CD14-positive monocyte (primary cell): ENCODE results near the gene TTC31. TPM values are rescaled to one million over a fixed set of nuclear protein-coding genes. Genes with fewer than 3 reads are reported as not detected.

Experiments used
- DNase-seq, 3 donors: peaks; one replicate each; pipeline ENCODE4 v3.0.0-alpha.2; 2011 to 2022
- H2AFZ ChIP-seq: 2 replicates; pipeline ENCODE4 v1.6.0; 2012; ENCODE audit warnings: mild to moderate bottlenecking, low read depth, low read length, inconsistent platforms; ENCODE audit not compliant: insufficient read depth, poor library complexity, severe bottlenecking
- H3K27ac ChIP-seq, 2 donors: 1 replicate in 1 of 2; 2 replicates in 1 of 2; pipeline ENCODE4 v1.5.1; 2012 to 2013; ENCODE audit warnings: low read length in 2 of 2, control low read depth in 1 of 2, inconsistent platforms in 1 of 2, low read depth in 1 of 2, mild to moderate bottlenecking in 1 of 2
- H3K27me3 ChIP-seq, 2 donors: one replicate each; pipeline versions ENCODE4 v1.6.0 to v1.6.1; 2011 to 2013; ENCODE audit warnings: low read length in 2 of 2; ENCODE audit not compliant: control insufficient read depth in 2 of 2, insufficient read depth in 2 of 2
- H3K36me3 ChIP-seq, 2 donors: replicated peaks in 1 of 2; 1 replicate in 1 of 2; 2 replicates in 1 of 2; pipeline versions ENCODE4 v1.5.1 to v1.6.1; 2012 to 2013; ENCODE audit warnings: low read length in 2 of 2, control low read depth in 1 of 2, inconsistent platforms in 1 of 2, mild to moderate bottlenecking in 1 of 2; ENCODE audit not compliant: insufficient read depth in 2 of 2, control insufficient read depth in 1 of 2
- H3K4me1 ChIP-seq, 2 donors: 1 replicate in 1 of 2; 2 replicates in 1 of 2; pipeline versions ENCODE4 v1.5.1 to v1.6.1; 2012 to 2013; ENCODE audit warnings: low read length in 2 of 2, control low read depth in 1 of 2, inconsistent platforms in 1 of 2, mild to moderate bottlenecking in 1 of 2, moderate library complexity in 1 of 2; ENCODE audit not compliant: insufficient read depth in 2 of 2, control insufficient read depth in 1 of 2
- H3K4me2 ChIP-seq: replicated peaks from 2 replicates; pipeline ENCODE3; 2012; ENCODE audit warnings: low read length, moderate library complexity, mild to moderate bottlenecking; ENCODE audit not compliant: poor library complexity, severe bottlenecking; ENCODE audit errors: extremely low read depth
- H3K4me3 ChIP-seq, 3 experiments: fragments of 200-600 bp in 1 of 3; sonication (generic) in 1 of 3; replicated peaks in 1 of 3; 1 replicate in 2 of 3; 2 replicates in 1 of 3; pipeline ENCODE4 v1.5.1; 2011 to 2013; ENCODE audit warnings: low read length in 3 of 3, mild to moderate bottlenecking in 3 of 3, control low read depth in 2 of 3, low read depth in 2 of 3, inconsistent platforms in 1 of 3, moderate library complexity in 1 of 3
- H3K79me2 ChIP-seq: 2 replicates; pipeline ENCODE4 v1.6.0; 2012; ENCODE audit warnings: mild to moderate bottlenecking, control low read depth, inconsistent platforms, low read length, moderate library complexity; ENCODE audit not compliant: insufficient read depth
- H3K9ac ChIP-seq: 2 replicates; pipeline ENCODE4 v1.6.0; 2017; ENCODE audit warnings: low read length, mild to moderate bottlenecking; ENCODE audit not compliant: insufficient read depth, poor library complexity, severe bottlenecking
- H3K9me3 ChIP-seq, 2 donors: replicated peaks in 1 of 2; 1 replicate in 1 of 2; 2 replicates in 1 of 2; pipeline versions ENCODE4 v1.5.1 to v1.6.1; 2012 to 2013; ENCODE audit warnings: low read length in 2 of 2, control low read depth in 1 of 2; ENCODE audit not compliant: control insufficient read depth in 1 of 2, insufficient read depth in 1 of 2
- H4K20me1 ChIP-seq: 2 replicates; pipeline ENCODE4 v1.6.0; 2012; ENCODE audit warnings: mild to moderate bottlenecking, low read length, control low read depth, moderate library complexity; ENCODE audit not compliant: insufficient read depth
- H3K27ac Mint-ChIP-seq, 7 donors: one replicate each; pipeline ENCODE4 v1.8.0; 2020; ENCODE audit warnings: mild to moderate bottlenecking in 7 of 7, mixed read lengths in 7 of 7, moderate library complexity in 6 of 7, inconsistent platforms in 2 of 7
- H3K27me3 Mint-ChIP-seq, 3 donors: one replicate each; pipeline ENCODE4 v1.8.0; 2021 to 2022; ENCODE audit warnings: low read depth in 3 of 3, mild to moderate bottlenecking in 3 of 3, mixed read lengths in 3 of 3, moderate library complexity in 3 of 3, inconsistent platforms in 1 of 3
- H3K36me3 Mint-ChIP-seq, 2 donors: one replicate each; pipeline ENCODE4 v1.8.0; 2020; ENCODE audit warnings: mixed read lengths in 2 of 2, inconsistent platforms in 1 of 2, mild to moderate bottlenecking in 1 of 2
- H3K4me1 Mint-ChIP-seq: one replicate; pipeline ENCODE4 v1.8.0; 2020; ENCODE audit warnings: mild to moderate bottlenecking, mixed read lengths
- H3K4me3 Mint-ChIP-seq, 2 donors: one replicate each; pipeline ENCODE4 v1.8.0; 2020; ENCODE audit warnings: mild to moderate bottlenecking in 2 of 2, mixed read lengths in 2 of 2, moderate library complexity in 1 of 2
- H3K9me3 Mint-ChIP-seq, 7 donors: one replicate each; pipeline ENCODE4 v1.8.0; 2020 to 2022; ENCODE audit warnings: mixed read lengths in 7 of 7, mild to moderate bottlenecking in 6 of 7, moderate library complexity in 6 of 7, inconsistent platforms in 2 of 7
- CTCF ChIP-seq: fragments of 200-600 bp; IDR thresholded peaks from one replicate; pipeline ENCODE4 v1.8.0; 2022; ENCODE audit warnings: antibody characterized with exemption, mild to moderate bottlenecking
- WGBS: methylation state at CpG from one replicate; pipeline ENCODE4 v1.1.5; 2013; ENCODE audit warnings: missing lambda C conversion rate; ENCODE audit not compliant: insufficient coverage; 5-methylcytosine and 5-hydroxymethylcytosine counted together
- intact Hi-C, 2 donors: fragments of 100-400 bp; cut with micrococcal nuclease; formaldehyde crosslinking; loops; one replicate each; pipeline versions ENCODE4 v1.15.0 to v1.15.1; 2023
- polyA plus RNA-seq, 3 donors: library from polyadenylated mRNA; depleted of rRNA in 1 of 3; unstranded in 2 of 3; stranded (reverse) in 1 of 3; fragments of 300-500 nt in 2 of 3; fragments of >200 nt in 1 of 3; fragmentation: Illumina TruSeq in 2 of 3; gene quantifications; 1 replicate in 2 of 3; 2 replicates in 1 of 3; pipeline ENCODE4 v1.2.3, GENCODE V29; 2012 to 2021

The TTC31 gene
- polyA plus RNA-seq, 3 donors = 19.6 to 46.5 (median 21.3) TPM

GRCh38 chr2:74536166-74536950, 53.5 kb downstream of the TTC31 start:
- H3K4me3 Mint-ChIP-seq = no peak overlapping the region
- H3K9me3 Mint-ChIP-seq = no peaks in the 10 kb centered on the region
- Histone ChIP-seq H3K9me3 (no peaks in the 10 kb centered on the region), H3K79me2 (no peaks in the 10 kb centered on the region), H3K4me2 (no peak overlapping the region), H3K4me3 (no peak overlapping the region), H4K20me1 (no peaks in the 10 kb centered on the region), H3K27ac (no peak overlapping the region), H3K36me3 (peaks cover 9 to 18% of the 10 kb centered on the region in 2 donors), H3K27me3 (no peaks in the 10 kb centered on the region), H2AFZ (no peak overlapping the region), H3K4me1 (peaks cover 8 to 15% of the 10 kb centered on the region in 2 donors), H3K9ac (no peak overlapping the region)
- 92% methylated on average over 18 of the region's 23 CpGs for WGBS
- H3K4me1 Mint-ChIP-seq = peaks cover 18% of the 10 kb centered on the region
- TF ChIP-seq CTCF = no peak
- H3K27ac Mint-ChIP-seq = no peak overlapping the region
- H3K27me3 Mint-ChIP-seq = peaks cover 2 to 5% (median 4%) of the 10 kb centered on the region in 3 donors
- DNase-seq = no peak
- H3K36me3 Mint-ChIP-seq = peaks cover 19 to 21% of the 10 kb centered on the region in 2 donors
- intact Hi-C loops = loop anchor here in 1 of 2 donors (10.0 kb wide), 1 partner anchor 48 kb away; no protein-coding TSS in a partner anchor

DNA sequence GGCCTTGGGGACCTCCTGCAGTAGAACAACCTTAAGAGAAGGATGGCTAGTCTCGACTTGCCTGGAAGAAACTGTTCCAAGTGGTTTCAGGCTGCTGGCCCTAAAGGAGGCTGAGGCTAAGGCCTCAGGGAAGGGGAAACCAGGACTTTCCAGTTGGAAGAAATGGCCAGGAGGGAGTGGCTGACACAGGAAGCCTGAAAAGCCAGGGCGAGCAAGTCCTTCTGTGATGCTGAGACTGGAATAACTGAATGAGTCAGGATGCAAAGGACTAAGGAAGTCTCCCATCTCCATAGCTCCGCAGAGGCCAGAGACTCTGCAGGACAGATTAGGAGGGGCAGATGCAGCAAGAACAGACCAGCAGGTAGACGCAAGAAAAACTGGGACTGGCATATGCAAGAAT, 54.3 kb downstream of the TTC31 start:
- TF ChIP-seq CTCF = no peak
- 97% methylated on average over 3 of the region's 4 CpGs for WGBS

More for the DNA sequence above, 54.3 kb downstream of the TTC31 start:
- no peak overlapping the region for H2AFZ ChIP-seq
- peaks cover 12% of the 10 kb centered on the region for H3K4me1 Mint-ChIP-seq
- H4K20me1 ChIP-seq = no peaks in the 10 kb centered on the region
- no peaks in the 10 kb centered on the region for H3K27me3 ChIP-seq
- no peak overlapping the region for H3K4me3 Mint-ChIP-seq
- H3K9me3 Mint-ChIP-seq = no peaks in the 10 kb centered on the region
- peaks cover 2 to 5% (median 4%) of the 10 kb centered on the region in 3 donors for H3K27me3 Mint-ChIP-seq
- no peaks in the 10 kb centered on the region for H3K9me3 ChIP-seq
- peaks cover 6 to 10% of the 10 kb centered on the region in 2 donors for H3K4me1 ChIP-seq
- H3K27ac ChIP-seq = no peak overlapping the region
- no peak overlapping the region for H3K9ac ChIP-seq
- DNase-seq = no peak
- H3K4me3 ChIP-seq = no peak overlapping the region
- intact Hi-C loops = loop anchor here in 1 of 2 donors (10.0 kb wide), 1 partner anchor 48 kb away; no protein-coding TSS in a partner anchor
- H3K36me3 ChIP-seq = peaks cover 9 to 18% of the 10 kb centered on the region in 2 donors
- no peak overlapping the region for H3K27ac Mint-ChIP-seq
- H3K79me2 ChIP-seq = no peaks in the 10 kb centered on the region
- H3K4me2 ChIP-seq = no peak overlapping the region
- peaks cover 20 to 23% of the 10 kb centered on the region in 2 donors for H3K36me3 Mint-ChIP-seq
